NK-92 treated with Interleukin-12 subunit alpha and Interleukin-12 subunit beta, amount 100 ng/mL, for 24 hours (cell line): Measurements from ENCODE around the gene INS.
A peak's percentile ranks its signal among the peaks of the same experiment; 100 is the strongest.
"Not testable (repeated sequence)": the region's sequence is repeated elsewhere in the genome, so short reads cannot be mapped to it uniquely, and the experiment has no call there.

Experiments used
- DNase-seq: peaks from one replicate; lab custom pipeline; 2025; lab: John Stamatoyannopoulos, UW

The INS gene

DNA sequence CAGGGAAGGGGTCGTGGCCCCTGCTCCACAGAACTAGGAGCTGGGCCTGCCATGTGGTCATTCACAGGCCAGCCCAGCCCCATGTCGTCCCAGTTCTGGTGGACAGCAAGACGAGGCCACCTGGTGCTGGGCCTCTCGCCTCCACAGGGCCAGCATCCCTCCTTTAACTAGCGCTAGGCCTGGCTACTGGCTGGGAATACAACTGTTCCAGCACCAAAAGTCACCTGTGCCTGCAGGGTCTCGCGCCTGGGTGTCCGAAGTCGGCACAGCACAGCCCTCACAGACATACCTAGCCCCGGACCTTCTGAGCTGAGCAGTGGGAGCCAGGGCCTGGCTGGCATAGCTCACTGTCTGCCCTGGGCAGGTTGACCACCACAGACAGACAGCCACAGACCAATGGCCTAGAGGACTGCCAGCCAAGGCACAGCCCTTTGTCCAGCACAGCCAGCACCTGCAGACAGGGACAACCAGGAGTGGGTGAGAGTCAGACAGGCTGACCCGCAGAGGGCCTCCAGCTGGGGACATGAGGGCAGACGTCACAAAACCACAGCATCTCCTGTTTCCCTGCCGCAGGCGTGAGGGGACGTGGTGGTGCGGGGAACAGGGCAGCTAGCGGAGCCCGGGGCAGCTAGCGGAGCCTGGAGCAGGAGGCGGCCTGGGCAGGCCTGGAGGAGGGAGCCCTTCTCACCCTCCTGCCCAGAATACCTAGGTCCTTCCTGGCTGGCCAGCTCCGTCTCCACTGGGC lies 37.8 kb upstream of the INS start:
- DNase-seq, result no peak

DNA sequence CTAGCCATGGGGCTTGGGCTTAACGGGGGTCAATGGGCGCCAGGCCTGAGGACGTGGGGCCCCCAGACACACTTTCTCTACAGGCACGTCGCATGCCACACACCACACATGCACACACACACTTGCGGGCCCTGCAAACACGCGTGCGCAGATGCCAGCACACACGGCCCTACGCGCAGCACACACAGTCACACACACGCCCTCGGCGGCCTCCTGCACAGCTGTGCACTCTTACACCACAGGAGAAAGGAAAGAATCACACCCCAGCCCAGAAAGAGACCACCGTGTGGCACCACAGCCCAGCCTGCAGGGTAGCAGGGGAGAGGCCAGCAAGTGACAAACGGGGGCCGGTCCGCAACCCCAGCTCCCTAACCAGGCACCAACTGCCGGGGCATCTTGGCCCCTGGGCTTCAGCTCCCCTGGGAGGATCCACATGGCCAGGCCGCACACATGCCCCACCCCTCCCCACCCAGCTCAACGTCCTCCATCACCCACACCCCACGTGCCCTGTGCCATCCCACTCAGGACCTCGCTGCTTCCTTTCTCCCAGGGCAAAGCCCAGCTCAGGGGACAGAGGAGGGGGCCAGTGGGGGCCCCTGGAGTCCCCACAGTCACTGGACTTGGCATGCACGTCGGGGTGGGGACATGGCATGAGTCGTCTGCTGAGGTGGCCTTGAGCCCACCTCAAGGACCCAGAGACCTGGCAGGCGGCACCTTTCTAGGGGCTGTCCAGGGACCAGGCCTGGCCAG lies 36.9 kb upstream of the INS start:
- DNase-seq, result no peak

DNA sequence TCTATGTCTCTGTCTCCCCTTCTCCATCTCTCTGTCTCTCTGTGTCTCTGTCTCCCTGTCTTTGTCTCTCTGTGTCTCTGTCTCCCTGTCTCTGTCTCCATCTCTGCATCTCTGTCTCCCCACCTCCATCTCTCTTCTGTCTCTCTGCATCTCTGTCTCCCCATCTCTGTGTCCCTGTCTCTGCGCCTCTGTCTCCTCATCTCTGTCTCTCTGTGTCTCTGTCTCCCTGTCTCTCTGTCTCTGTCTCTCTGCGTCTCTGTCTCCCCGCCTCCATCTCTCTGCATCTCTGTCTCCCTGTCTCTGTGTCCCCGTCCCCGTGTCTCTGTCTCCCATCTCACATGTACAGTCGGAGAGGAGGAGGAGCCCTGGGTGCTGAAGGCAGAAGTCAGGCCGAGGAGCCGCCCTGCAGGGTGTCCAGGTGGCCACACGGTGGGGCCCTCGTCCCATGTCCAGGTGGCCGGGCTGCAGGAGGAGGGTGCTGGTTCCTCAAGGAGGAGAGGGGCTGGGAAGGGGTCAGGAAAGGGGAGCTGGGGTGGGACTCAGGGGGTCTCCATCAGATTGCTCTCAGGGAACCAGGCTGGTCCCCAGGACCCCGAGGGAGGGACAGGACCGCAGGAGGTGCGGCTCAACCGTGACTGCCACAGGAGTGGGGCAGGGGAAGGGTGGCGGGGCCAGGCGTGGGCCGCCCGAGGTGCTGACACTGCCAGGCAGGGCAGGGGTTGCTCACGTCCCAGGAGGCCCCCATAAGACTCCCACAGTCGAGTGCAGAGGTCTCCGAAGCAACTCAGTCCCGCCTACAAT lies 36.2 kb upstream of the INS start:
- peak; percentile 21 for DNase-seq

DNA sequence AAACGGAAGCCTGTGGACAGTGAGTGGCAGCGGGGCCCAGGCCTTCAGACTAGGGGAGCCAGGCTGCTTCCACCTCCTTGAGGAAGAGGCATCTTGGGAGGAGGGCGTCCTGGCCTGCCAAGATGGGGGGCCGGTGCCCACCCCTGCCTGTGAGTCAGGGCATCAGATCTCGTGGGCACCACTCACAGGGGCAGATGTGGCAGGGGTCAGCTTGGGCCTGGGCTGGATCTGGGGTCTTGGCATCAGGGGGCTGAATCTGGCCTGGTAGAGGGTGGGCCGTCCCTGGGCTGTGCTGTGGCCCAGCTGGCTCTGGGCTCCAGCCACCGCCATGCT lies 34.7 kb upstream of the INS start:
- DNase-seq, result no peak

DNA sequence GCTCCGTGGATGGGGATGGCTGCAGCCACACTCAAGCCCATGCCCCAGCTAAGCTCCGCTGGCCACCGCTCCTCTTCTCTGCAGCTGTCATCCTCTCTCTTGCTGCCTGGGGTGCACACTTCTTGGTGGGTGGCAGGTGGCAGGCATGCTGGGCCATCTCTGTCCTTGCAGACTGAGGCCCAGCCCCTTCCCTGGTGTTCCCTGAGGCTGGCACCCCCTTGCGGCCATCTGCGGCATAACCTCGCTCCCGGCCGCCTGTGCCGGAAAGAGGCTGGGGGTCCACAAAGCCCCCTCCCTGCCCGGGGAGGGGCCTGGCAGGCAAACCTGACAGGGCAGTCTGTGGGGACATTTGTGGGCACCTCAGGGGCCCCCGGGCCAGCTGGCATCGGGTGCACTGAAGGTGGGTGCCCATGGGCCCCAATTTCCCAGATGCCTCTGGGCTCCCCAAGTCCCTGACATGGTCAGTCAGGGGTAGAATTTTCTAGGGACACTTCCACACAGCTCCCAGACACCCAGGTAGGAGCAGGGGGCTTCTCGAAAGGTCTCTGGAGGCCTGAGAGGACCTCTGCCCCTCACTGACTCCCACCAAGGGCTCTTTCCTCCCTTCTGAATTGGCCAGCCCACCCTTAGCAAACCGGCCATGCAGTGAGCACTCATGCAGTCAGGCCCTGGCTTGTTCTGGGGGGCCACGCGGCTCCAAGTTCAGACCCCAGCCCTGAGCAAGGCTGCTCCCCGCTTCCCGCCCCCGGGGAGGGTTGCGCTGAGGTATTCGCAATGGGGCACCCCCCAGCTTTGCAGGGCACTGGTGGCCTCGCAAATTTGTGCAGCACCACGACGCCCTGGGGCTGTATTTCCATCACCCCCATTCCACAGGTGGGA lies 34.1 kb upstream of the INS start:
- no peak for DNase-seq

DNA sequence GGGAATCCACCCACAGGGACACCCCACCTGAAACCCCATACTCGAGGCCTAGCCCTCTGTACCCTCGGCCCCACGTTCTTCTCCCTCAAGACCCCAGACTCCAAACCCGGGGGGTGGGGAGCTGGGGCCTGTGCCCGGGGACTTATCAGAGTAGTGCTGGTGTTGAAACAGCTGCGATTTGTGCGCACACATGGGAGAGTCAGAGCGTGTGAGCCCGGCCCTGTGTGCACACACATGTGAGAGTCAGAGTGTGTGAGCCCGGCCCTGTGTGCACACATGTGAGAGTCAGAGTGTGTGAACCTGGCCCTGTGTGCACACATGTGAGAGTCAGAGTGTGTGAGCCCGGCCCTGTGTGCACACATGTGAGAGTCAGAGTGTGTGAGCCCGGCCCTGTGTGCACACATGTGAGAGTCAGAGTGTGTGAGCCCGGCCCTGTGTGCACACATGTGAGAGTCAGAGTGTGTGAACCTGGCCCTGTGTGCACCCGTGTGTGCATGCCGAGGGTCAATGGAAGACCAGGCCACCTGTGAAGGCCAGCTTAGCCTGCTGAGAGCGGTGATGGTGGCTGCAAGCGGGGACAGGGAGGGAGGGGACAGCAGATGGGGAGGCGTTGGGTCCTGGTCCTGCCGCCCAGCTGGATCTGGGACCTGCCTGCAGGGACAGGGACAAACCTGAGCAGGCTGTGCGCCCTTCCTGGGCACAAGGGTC lies 33.0 kb upstream of the INS start:
- not testable (repeated sequence) for DNase-seq

DNA sequence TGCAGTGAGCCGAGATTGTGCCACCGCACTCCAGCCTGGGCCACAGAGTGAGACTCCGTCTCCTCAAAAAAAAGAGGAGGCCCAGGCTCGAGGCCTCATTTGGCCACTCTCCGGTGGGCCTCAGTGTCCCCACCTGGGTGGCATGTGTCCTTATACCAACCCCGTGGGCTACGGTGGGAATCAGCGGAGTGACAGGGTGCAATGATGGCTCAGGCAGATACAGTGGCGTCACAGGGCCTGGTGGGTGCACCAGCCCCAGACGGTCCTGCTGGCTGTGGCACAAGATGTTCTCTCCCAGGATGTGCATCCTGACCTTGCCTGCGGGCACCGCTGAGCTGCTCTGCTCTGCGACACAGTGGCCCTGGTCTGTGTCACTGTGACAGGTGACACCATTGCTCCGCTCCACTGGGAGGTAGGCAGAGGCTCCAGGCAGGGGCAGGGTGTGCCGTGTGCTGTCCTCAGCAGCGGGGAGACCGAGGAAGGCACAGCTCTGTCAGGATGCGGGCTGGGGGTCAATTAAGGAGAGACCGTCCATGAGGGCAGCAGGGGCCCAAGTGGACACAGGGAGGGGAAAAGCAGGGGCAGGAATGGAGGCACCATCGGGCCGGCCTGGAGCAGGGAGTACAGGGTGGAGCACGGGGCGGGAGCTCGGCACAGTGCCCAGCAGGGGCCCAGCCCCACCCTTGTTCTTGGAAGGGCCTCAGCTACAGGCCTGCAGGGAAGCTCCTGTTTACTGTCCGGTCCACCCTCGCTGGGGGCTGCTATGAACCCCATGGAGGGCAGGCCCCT lies 32.3 kb upstream of the INS start:
- DNase-seq, result no peak

DNA sequence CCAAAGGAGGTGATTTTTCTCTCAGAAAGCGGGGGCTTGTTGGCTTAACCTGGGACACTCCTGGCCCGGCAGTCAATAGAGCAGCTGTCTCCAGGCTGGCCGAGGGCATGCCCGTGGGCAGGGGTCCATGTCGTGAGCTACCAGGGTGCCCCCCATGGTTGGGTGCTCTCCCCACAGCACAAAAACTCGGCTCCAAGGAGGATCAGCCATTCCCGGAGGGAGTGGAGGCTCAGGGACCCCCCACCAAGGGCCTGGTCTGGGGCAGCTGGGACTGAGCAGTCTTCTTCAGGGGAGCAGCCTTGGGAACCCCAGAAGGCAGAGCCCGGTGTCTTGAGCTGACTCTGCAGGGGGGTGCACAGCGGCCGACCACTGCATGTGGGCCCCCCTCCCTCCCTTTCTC lies 31.4 kb upstream of the INS start:
- DNase-seq, result no peak

DNA sequence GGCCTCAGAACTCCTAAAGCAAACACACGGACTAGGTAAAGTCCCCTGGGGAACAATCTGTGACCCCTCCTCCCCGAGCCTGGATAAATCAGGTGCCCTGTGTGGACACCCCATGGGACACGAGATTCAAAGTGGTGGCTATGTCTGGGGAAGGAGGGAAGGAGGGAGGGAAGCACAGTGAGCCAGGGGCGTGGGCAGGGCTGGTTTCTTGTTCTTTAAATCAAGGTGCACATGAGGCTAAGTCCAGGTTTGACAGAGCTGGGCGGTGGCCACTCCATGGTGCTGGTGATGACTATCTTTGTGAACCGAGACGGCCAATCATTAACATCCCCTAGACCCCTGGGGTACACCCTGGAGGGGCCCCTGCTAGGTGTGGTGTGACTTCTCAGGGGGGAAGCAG lies 30.9 kb upstream of the INS start:
- no peak for DNase-seq

DNA sequence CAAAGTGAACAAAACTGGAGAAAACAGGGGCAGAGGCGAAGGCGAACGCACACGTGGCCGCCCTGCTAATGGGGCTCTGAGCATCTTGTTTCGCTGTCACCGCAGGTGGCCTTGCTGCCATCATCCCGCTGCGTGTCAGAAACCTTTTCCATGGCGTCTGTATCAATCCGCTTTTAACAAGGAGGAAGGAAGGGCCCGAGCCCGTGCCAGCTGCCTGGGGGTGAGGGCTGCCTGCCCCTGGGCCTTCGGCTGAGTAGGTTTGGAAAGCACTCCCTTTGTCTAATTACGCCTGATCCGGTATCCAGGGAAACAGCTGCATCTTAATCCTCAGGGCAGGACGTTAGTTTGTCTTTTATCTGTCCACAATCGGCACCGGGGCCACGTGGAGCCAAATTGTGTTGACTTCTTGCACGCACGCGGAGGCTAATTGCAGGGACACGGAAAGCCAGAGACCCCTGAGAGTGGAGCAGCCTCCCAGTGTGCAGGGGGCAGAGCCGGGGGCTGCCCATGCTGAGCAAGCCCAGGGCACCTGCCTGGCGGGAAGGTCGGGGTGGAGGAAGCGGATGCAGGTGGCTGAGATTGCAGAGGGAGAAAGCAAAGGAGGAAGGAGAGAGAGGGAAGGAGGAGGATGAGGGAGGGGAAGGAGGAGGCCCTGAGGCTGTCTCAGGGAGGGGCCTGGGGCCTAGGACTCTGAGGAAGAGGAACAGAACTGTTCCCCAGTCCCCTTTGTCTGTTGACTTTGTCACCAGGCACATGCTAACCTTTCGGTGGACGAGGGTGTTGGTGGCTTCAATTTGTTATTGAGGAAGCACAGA lies 29.9 kb upstream of the INS start:
- DNase-seq, result no peak

DNA sequence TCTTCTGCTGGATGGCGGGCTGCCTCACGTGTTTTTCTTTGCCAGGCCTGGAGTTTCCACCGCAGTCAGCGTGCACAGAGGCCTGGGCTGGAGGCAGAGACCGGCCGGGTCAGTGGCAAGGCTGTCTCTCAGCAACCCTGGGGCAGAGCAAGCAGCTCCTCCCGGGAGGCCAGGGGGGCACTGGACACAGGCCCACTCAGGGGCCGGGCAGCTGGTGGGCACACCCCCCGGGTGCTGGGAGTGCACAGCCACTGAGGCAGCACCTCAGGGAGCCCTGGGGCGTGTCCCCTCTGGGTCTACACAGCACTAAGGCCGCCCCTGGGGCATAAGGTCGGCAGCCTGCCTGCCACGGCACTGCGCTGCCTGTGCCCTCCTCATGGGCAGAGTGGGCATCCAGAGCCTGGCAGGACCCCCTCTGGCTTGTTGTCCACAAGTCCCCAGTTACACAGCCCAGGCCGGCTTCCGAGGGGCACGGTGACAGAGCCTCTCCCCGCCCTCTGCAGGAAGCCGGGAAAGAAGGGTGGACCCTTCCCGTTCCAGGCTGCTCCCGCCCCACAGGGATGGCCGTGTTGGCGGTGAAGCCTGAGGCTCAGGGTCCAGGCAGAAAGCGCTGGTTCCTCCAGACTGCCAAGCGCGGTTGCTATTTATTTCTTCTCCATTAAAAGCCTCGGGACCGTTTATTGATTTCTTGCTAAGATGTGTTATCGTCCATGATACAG lies 29.1 kb upstream of the INS start:
- DNase-seq, result no peak

DNA sequence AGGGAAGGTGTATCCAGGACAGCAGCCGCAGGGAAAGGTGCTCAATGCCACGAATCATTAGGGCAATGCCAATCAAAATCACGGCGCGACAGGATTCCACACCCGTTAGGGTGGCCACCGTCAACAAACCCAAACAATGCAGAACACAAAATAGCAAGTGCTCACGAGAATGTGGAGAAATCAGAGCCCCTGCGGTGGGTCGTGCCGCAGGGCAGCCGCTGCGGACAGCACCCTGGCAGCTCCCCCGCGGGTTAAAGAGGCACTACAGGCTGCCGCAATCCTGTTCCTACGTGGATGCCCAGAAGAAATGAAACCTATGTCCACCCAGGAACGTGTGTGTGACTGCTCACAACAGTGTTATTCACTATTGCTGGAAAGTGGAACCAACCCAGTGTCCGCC lies 27.7 kb upstream of the INS start:
- no peak for DNase-seq

DNA sequence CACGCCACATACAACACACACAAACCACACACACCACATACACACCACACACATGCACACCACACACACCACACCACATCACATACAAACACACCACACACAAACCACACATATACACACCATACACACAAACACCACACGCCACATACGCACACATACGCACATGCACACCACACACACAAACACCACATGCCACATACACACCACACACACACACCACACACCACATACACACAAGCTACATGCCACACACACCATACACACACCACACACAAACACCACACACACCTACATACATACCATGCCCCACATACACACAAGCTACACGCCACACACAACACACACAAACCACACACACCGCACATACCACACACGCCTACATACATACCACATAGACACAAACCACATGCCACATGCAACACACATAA lies 26.3 kb upstream of the INS start:
- DNase-seq, result no peak

DNA sequence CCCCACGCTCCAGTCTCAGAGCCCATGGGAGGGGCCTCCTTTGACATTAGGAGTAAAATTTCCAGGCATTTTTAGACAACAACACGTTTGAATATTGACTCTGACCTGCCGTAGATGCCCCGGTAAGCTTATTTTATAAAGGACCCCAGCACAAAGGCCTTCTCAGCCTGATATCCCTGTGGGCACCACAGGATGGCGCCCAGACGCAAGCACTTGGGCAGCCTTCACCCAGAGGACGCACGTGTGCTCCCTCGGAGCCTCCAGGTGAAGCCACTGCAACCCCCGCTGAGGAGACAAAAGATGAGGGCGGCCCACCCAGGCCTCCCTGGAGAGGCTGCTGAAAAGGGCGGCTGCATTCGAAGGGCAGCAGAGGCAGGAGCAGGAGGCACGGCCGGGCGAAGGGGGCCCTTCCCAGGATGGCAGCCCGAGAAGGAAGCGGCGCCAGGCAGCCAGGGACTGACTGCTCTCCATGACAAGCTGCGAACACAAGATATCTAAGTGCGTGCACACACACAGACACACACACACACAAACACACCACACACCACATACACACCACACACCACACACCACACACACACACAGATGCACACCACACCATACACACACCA lies 25.8 kb upstream of the INS start:
- DNase-seq, result no peak

DNA sequence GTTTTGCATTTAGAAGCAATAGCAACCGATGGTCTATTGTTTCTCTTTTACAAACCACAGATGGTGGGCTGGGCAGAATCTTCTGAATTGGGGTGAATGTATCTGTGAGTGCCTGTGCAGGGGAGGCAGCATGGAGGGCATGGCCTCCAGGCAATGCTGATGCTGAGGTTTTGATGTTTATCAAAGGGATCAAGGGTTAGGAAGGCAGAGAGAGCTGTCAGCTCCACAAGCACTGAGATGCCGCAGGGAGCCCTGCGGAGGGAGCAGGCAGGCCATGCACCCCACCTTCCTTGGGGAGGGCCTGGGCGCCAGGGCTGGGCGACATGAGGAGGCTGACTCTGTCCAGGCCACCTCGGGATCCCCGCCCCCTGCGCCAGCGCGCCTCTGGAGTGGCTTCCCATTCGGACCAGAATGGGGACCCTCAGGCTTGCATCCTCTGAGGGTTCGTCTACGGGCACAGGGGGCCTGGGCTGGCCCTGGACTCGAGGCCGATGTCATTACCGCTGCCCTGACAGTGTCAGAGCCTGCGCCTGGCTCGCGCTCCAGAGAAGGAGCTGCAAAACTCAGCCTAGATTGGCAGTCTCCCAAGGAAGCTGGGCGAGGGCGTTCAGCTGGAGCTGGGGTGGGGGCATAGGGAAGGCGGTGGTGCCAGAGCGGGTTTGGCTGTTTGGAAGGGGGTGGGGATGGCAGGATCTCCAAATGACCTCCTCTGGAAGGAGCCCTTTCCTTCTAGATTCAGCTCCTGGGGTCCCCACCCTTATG lies 24.5 kb upstream of the INS start:
- no peak for DNase-seq

DNA sequence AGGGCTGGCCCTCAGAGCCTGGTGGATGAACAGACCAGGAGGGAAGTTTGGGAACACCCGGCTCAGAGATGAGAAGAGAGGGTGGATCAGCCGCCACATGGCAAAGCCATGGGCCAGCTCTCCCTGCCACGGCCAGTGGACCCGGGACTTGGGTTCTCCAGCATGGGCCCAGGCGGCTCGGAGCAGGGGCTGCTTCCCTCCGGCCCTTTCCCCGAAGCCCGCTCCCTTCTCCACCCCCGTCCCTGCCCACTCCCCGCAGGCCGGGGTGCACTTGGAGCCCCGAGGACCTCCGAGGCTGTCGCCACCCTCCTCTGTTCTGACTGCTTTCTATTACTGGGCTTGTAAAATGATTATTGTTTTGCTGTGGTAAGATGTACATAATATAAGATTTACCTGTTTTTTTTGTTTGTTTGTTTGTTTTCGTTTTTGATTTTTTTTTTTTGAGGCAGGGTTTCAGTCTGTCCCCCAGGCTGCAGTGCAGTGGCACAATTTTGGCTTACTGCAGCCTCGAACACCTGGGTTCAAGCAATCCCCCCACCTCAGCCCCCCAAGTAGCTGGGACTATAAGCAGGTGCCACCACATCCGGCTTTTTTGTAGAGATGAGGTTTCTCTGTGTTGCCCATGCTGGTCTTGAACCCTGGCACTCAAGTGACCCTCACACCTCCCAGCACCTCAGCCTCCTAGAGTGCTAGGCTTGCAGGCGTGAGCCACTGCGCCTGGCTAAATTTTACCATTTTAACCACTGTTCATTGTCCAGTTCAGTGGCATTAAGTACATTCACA lies 21.9 kb upstream of the INS start:
- no peak for DNase-seq

DNA sequence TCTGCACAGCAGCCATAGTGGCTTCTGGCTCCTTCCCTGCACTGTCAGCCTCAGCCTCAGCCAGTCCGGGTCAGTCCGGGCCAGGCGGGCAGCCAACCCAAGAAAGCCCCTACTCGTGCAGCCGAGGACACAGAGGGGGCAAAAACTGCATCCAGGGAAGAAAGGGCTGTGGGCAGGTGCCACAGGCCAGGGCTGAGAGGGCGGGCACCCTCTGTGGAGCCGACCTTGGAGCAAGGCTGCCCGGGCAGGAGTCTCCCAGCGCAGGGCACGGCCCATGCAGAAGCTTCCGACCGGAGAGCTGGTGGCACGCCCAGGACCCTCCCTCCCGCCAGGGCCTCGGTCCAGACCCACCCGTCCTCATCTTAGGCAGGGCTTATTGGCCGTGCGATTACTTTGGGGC lies 21.1 kb upstream of the INS start:
- no peak for DNase-seq
